GM12892 (cell line): ENCODE results near the gene KRTAP2-4.
A peak's percentile ranks its signal among the peaks of the same experiment; 100 is the strongest.
"Not testable (repeated sequence)": the region's sequence is repeated elsewhere in the genome, so short reads cannot be mapped to it uniquely, and the experiment has no call there.

Experiments
- DNase-seq: peaks from one replicate; pipeline ENCODE4 v3.0.0; 2011; ENCODE audit not compliant: insufficient read length
- FAIRE-seq: peaks from 2 replicates; lab custom pipeline; 2011; peaks lifted over from hg19 to GRCh38; lab: Jason Lieb, UNC
- POLR2A ChIP-seq: IDR thresholded peaks from 2 replicates; pipeline ENCODE4 v1.6.1; 2011; ENCODE audit warnings: low read depth, low read length, control low read depth
- POLR2AphosphoS5 ChIP-seq: IDR thresholded peaks from 2 replicates; pipeline ENCODE4 v1.6.1; 2011; ENCODE audit warnings: low read depth, low read length, control low read depth
- TAF1 ChIP-seq: IDR thresholded peaks from 2 replicates; pipeline ENCODE4 v1.6.1; 2011; ENCODE audit warnings: low read depth, mild to moderate bottlenecking, control low read depth, low read length, borderline replicate concordance

Gene KRTAP2-4

DNA sequence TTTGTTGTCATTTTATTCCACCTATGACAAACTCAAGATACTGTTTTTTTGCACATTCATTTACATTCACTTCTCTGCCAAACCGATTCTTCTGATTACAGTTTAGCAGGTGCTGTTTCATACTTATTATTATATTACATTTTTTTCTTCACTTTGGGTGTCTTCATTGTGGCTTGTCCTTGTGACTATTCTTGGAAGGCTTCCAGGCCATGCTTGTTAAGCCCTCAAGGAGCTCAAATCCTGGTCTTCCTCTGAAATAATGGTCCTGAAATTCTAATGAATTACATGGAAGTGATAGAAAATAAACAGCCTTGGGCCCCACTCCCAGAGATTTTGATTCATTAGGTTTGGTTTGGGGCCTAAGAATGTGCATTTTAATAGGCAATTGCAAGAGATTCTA, 1.4 kb downstream of the KRTAP2-4 start:
- TF ChIP-seq POLR2AphosphoS5: no peak
- no peak for TF ChIP-seq TAF1
- TF ChIP-seq POLR2A: no peak
- FAIRE-seq: no peak
- DNase-seq: no peak

DNA sequence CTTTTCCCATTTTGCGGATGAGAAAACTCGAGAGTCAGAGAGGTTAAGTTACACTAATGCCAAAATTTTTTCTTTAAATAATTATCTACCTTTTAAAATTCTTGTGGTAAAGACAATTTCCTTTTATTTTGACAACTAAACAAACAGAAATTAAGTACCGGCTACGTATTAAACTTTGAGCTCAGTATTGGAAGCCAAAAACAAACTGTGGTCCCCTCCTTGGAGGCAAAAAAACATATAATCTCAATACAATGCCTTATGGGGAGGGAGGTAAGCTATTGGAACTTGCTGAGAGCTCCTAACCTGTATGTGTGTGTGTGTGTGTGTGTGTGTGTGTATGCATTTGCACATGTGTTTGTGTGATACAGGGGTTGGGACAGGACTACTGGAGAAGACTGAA, 2.2 kb downstream of the KRTAP2-4 start:
- no peak for DNase-seq
- no peak for FAIRE-seq
- TF ChIP-seq POLR2AphosphoS5 (no peak), POLR2A (no peak), TAF1 (no peak)

DNA sequence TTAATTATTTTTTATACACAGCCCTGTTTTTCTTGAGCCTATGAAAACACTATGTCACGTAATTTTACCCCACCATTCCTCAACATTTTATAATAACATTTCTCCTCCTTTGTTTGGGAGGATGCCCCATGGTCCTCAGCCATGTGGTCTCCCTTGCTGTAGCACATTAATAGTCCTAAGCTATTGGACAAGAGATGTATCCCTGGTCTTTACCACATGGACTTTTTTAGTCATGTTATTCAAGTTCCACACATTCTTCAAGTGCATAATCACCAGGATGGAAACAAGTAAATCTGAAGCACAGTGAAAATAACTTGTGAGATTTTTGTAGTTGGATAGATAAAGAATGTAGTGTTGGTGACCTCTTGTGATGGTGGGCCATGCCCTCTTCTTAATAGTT, 3.7 kb downstream of the KRTAP2-4 start:
- no peak for DNase-seq
- FAIRE-seq: no peak
- no peak for TF ChIP-seq POLR2A
- TF ChIP-seq TAF1: no peak
- no peak for TF ChIP-seq POLR2AphosphoS5

DNA sequence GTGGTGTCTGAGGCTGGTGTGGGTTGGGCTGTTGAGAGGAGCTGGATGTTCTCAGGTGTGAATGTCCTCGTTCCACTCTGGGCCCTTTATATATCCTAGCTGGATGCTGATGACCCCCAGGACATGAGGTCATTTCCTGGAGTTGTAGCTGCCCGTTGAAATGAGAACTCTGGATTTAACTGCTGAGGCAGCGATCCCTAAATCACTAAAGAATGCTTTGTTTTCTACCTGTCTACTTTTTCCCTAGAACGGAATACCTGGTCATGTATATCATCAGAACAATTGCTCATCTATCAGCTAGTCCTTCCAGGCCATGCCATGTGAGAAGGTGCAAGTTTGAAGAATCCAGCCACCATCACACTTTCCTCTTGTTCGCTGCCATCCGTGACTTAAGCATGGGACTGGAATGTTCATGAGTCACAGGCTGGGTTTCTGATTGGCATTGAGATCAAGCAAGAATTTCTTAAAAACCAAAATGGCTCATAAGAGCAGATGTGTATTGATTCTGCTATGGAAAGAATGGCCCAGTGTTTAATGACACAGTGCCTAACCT, 5.6 kb downstream of the KRTAP2-4 start, which contains the start of gene KRTAP2-3:
TSS of gene KRTAP2-3 (minus strand) at position 63 of the 553 bp plus-strand sequence. CDS start 64 bp downstream, outside the sequence.
- TF ChIP-seq POLR2A (no peak), TAF1 (no peak), POLR2AphosphoS5 (no peak)
- FAIRE-seq (no peak), DNase-seq (no peak)

DNA sequence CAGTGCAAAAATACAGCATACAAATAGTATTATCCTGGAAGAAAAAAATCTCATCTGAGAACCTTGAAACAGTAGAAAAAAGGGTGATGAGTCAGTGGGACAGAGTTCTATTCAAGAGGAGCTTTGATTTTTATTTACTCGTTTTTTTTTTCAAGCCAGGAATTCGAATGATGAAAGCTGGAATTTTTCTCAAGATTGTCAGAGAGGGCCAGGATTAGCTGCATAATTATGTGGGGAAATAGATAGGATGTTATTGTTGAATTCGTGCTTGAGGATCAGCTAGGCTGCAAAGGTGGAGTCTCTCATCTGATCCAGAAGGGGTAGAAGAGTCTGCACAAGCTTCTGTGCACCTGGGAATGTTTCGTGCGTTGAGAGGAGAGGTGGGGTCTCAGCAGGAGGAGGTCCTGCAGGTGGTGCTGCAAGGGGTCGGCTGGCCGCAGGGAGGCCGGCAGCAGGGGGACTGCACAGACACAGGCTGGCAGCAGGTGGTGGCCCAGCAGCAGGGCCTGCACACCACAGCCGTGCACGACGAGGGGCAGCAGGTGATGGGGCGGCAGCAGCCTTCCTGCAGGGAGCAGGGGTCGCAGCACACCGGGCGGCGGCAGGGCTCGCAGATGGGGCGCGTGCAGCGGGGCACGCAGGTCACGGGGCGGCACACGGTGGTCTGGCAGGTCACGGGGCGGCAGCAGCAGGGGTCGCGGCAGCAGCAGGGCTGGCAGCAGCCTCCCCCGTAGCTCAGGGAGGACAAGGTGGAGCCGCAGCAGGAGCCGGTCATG, 6.2 kb downstream of the KRTAP2-4 start:
- FAIRE-seq, DNase-seq: not testable (repeated sequence)

DNA sequence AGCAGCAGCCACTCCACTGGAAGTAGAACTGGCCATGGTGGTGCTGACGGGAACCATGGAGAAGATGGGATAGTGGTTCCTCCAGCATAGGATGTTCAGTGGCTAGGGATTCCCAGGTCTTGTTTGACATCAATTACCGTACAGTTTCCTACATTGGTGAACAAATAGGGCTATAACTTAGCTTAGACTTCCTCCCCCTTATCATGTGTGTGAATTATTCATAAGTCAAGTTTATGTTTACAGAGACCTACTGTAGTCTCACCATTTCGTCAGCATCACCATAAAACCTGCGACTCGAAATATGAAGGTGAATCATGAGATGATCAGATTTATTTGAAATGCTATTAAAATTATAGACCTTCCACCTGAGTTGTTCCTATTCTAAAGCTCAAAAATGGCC, 6.9 kb downstream of the KRTAP2-4 start:
- no peak for DNase-seq
- no peak for FAIRE-seq
- TF ChIP-seq POLR2A (no peak), TAF1 (no peak), POLR2AphosphoS5 (no peak)

DNA sequence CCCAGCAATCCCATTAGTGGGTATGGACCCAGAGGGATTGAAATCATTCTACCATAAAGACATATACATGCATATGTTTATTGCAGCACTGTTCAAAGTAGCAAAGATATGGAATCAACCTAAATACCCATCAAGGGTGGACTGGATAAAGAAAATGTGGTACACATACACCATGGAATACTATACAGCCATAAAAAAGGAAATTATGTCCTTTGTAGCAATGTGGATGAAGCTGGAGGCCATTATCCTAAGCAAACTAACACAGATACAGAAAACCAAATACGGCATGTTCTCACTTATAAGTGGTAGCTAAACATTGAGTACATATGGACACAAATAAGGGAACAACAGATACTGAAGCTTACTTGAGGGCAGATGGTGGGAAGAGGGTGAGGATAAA, 8.1 kb downstream of the KRTAP2-4 start:
- FAIRE-seq (peak; percentile 21), DNase-seq (no peak)
- TF ChIP-seq TAF1: no peak
- no peak for TF ChIP-seq POLR2A
- TF ChIP-seq POLR2AphosphoS5: no peak

DNA sequence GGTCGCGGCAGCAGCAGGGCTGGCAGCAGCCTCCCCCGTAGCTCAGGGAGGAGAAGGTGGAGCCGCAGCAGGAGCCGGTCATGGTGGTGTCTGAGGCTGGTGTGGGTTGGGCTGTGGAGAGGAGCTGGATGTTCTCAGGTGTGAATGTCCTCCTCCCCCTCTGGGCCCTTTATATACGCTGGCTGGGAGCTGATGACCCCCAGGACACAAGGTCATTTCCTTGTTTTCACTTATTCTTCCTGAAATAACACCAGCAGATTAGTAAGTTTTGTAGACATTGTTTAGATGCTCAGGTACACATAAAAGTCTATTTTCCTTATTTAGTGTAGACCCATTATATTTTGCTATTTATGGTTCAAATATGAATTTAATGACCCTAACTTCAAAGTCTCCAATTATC, 10.5 kb downstream of the KRTAP2-4 start, which contains the start of gene KRTAP2-2:
TSS of gene KRTAP2-2 (minus strand) at position 101 of the 400 bp plus-strand sequence. CDS start at position 82, 19 bp downstream.
- not testable (repeated sequence) for FAIRE-seq, DNase-seq

DNA sequence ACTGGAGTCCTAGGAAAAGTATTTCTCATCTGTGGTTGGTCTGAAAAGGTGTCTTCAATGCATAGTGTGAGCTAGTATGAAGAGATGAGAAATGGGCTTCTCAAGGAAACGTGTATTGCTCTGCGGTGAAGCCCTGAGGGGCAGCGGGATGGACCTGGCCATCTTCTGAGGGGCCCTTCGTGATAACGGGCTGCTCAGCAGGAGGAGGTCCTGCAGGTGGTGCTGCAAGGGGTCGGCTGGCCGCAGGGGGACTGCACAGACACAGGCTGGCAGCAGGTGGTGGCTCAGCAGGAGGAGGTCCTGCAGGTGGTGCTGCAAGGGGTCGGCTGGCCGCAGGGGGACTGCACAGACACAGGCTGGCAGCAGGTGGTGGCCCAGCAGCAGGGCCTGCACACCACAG, 11.1 kb downstream of the KRTAP2-4 start:
- DNase-seq, FAIRE-seq: not testable (repeated sequence)

DNA sequence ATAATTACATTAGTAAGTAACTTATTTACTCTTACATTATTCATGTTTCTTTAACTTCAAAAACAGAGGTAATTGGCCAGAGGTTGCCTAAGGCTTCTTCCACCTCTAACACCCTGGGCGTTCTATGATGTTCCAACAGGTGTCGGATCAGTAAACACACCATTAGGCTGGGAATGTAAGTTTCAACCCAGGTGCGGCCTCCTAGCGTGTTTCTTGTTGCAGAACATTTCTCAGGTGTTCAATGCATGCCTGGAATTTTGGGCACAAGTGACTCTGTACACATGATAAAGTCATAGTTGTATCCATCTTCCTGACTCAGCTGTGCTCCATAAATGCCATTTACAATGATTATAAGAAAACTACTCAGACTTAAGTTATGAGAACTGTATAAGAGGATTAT, 11.7 kb downstream of the KRTAP2-4 start:
- FAIRE-seq (no peak), DNase-seq (no peak)
- TF ChIP-seq TAF1 (no peak), POLR2AphosphoS5 (no peak), POLR2A (no peak)

DNA sequence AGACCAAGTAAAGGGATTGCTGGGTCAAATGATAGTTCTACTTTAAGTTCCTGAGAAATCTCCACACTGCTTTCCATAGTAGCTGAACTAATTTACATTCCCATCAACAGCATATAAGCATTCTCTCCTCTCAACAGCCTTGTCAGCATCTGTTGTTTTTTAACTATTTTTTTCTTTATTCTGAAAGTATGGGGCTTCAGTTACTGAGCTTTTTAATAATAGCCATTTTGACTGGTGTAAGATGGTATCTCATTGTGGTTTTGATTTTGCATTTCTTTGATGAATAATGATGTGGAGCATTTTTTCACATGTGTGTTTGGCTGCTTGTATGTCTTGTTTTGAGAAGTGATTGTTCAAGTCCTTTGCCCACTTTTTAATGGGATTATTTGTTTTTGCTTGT, 13.1 kb downstream of the KRTAP2-4 start:
- TF ChIP-seq POLR2AphosphoS5 (no peak), TAF1 (no peak), POLR2A (no peak)

DNA sequence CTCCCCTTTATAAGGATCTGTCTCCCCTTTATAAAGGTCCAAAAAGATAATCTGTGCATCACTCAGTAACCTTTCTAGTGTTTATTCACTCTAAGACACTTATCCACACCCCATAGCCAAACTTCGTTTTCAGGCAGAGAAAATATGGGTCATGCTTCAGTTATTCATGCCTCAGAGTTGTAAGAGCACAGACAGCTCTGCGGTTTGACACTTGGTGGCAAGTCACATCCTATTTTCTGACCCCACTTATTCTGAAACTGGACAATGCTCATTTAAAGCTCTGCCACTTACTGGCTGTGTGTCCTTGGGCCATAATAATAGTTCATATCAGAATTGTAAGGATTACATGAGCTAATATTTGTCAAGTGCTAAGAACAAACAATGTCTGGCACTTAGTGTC, 16.6 kb downstream of the KRTAP2-4 start:
- TF ChIP-seq POLR2A: no peak
- TF ChIP-seq TAF1: no peak
- no peak for TF ChIP-seq POLR2AphosphoS5
- no peak for FAIRE-seq

More for the DNA sequence above, 13.1 kb downstream of the KRTAP2-4 start:
- FAIRE-seq (no peak), DNase-seq (no peak)

DNA sequence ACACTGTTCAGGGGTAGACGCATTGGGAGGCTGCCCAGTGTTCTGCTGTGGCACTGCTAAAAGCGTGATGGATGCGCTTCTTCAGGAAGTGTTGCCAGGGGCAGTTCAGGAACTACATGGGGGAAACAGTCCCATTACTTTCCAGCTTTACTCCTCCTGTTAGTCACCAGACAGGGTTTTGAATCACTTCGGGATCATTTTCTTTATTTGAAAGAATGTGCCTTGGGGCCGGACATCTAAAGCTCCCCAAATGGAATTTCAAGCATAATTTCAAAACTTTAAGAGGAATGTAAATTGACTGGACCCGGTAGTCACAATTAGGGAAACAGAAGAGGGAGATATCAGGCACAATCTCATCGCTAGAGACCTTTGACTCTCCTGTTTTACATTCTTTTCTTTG, 17.2 kb downstream of the KRTAP2-4 start:
- no peak for FAIRE-seq
- TF ChIP-seq POLR2A (no peak), POLR2AphosphoS5 (no peak), TAF1 (no peak)
- DNase-seq: no peak

More for the DNA sequence above, 16.6 kb downstream of the KRTAP2-4 start:
- DNase-seq: no peak

DNA sequence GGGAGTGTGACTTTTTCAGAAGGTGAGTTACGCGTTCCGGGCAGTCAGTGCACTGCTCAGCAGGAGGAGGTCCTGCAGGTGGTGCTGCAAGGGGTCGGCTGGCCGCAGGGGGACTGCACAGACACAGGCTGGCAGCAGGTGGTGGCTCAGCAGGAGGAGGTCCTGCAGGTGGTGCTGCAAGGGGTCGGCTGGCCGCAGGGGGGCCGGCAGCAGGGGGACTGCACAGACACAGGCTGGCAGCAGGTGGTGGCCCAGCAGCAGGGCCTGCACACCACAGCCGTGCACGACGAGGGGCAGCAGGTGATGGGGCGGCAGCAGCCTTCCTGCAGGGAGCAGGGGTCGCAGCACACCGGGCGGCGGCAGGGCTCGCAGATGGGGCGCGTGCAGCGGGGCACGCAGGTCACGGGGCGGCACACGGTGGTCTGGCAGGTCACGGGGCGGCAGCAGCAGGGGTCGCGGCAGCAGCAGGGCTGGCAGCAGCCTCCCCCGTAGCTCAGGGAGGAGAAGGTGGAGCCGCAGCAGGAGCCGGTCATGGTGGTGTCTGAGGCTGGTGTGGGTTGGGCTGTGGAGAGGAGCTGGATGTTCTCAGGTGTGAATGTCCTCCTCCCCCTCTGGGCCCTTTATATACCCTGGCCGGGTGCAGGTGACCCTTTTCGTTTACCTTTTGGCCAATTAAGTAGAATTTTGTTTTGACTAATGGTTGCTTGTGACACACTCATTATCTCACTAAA, 18.8 kb downstream of the KRTAP2-4 start, which contains the start of gene KRTAP2-1:
TSS of gene KRTAP2-1 (minus strand) at position 582 of the 731 bp plus-strand sequence. CDS start at position 533, 49 bp downstream.
- not testable (repeated sequence) for FAIRE-seq, DNase-seq
